ENCODE measurements around the gene RABEP2. TPM values are rescaled to one million over a fixed set of nuclear protein-coding genes. Genes with fewer than 3 reads are reported as not detected.

RABEP2 gene
- total RNA-seq, 6 experiments from 2014 or later = 19.8 to 24.9 (median 21.9) TPM

- Mint-ChIP-seq H3K9me3 (no peaks in the 10 kb centered on the region), H3K4me1 (ENCODE audit: low read depth) (no peaks in the 10 kb centered on the region), H3K27me3 (ENCODE audit: insufficient read depth) (peaks cover 4% of the 10 kb centered on the region; the same call in 1 of the 2 replicates), H3K27ac (no peak overlapping the region), H3K4me3 (no peak overlapping the region), H3K36me3 (ENCODE audit: low read depth) (no peaks in the 10 kb centered on the region)
- no peak for DNase-seq
- TF ChIP-seq, protein P1, sequence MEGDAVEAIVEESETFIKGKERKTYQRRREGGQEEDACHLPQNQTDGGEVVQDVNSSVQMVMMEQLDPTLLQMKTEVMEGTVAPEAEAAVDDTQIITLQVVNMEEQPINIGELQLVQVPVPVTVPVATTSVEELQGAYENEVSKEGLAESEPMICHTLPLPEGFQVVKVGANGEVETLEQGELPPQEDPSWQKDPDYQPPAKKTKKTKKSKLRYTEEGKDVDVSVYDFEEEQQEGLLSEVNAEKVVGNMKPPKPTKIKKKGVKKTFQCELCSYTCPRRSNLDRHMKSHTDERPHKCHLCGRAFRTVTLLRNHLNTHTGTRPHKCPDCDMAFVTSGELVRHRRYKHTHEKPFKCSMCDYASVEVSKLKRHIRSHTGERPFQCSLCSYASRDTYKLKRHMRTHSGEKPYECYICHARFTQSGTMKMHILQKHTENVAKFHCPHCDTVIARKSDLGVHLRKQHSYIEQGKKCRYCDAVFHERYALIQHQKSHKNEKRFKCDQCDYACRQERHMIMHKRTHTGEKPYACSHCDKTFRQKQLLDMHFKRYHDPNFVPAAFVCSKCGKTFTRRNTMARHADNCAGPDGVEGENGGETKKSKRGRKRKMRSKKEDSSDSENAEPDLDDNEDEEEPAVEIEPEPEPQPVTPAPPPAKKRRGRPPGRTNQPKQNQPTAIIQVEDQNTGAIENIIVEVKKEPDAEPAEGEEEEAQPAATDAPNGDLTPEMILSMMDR (IDR thresholded peaks at IDR 0.05) = no peak
Measured at GRCh38 chr16:28901862-28902261, 23.2 kb downstream of the RABEP2 start.

- Mint-ChIP-seq H3K27ac (no peak overlapping the region), H3K27me3 (ENCODE audit: insufficient read depth) (peaks cover 4% of the 10 kb centered on the region; the same call in 1 of the 2 replicates), H3K9me3 (no peaks in the 10 kb centered on the region), H3K36me3 (ENCODE audit: low read depth) (no peaks in the 10 kb centered on the region), H3K4me1 (ENCODE audit: low read depth) (no peaks in the 10 kb centered on the region), H3K4me3 (no peak overlapping the region; the same call in 1 of the 2 replicates)
- DNase-seq = no peak
- TF ChIP-seq, protein P1 (IDR thresholded peaks at IDR 0.05) = no peak
Measured at GRCh38 chr16:28900601-28901000, 24.4 kb downstream of the RABEP2 start.

GRCh38 chr16:28899882-28900590 lies 25.0 kb downstream of the RABEP2 start:
- no peak for DNase-seq
- Mint-ChIP-seq H3K4me3 (no peak overlapping the region), H3K9me3 (no peaks in the 10 kb centered on the region), H3K36me3 (ENCODE audit: low read depth) (no peaks in the 10 kb centered on the region), H3K27ac (no peak overlapping the region), H3K4me1 (ENCODE audit: low read depth) (no peaks in the 10 kb centered on the region), H3K27me3 (ENCODE audit: insufficient read depth) (peaks cover 4% of the 10 kb centered on the region; the same call in 1 of the 2 replicates)
- TF ChIP-seq, protein P1 (IDR thresholded peaks at IDR 0.05) = no peak

GRCh38 chr16:28898942-28899341 lies 26.1 kb downstream of the RABEP2 start:
- H3K36me3 Mint-ChIP-seq (ENCODE audit: low read depth) = no peaks in the 10 kb centered on the region
- TF ChIP-seq, protein P1 (IDR thresholded peaks at IDR 0.05) = no peak
- no peak overlapping the region for H3K27ac Mint-ChIP-seq

DNA sequence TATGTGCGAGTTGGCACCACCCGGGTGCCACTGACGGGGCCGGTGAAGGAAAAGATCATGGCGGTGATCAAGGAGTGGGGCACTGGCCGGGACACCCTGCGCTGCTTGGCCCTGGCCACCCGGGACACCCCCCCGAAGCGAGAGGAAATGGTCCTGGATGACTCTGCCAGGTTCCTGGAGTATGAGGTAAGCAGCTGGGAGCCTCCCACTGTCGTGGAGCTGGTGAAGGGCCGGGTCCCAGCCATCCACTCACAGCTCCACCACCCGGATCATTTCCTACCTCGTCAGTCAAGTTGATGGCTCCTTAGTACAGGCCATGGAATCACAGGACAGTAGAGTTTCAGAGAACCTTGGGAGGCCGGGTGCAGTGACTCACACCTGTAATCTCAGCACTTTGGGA lies 26.8 kb downstream of the RABEP2 start:
- no peak overlapping the region for H3K4me3 Mint-ChIP-seq
- H3K27me3 Mint-ChIP-seq (ENCODE audit: insufficient read depth) = peaks cover 4% of the 10 kb centered on the region; the same call in 1 of the 2 replicates
- H3K27ac Mint-ChIP-seq = no peak overlapping the region
- no peak for DNase-seq
- no peaks in the 10 kb centered on the region for H3K9me3 Mint-ChIP-seq
- TF ChIP-seq, protein P1 (IDR thresholded peaks at IDR 0.05) = no peak
- H3K4me1 Mint-ChIP-seq (ENCODE audit: low read depth) = no peaks in the 10 kb centered on the region
- H3K36me3 Mint-ChIP-seq (ENCODE audit: low read depth) = no peaks in the 10 kb centered on the region

More at GRCh38 chr16:28898942-28899341, 26.1 kb downstream of the RABEP2 start:
- H3K4me3 Mint-ChIP-seq = no peak overlapping the region
- DNase-seq = no peak
- no peaks in the 10 kb centered on the region for H3K9me3 Mint-ChIP-seq
- H3K4me1 Mint-ChIP-seq (ENCODE audit: low read depth) = no peaks in the 10 kb centered on the region
- H3K27me3 Mint-ChIP-seq (ENCODE audit: insufficient read depth) = peaks cover 4% of the 10 kb centered on the region; the same call in 1 of the 2 replicates

Data from HFFc6 (cell line).